Activated T-cell treated with anti-CD3 and anti-CD28 coated beads, Interleukin-2, amount 50 U/mL, for 24 hours (primary cell): Measurements from ENCODE around the gene SLC66A3.

Source experiments
- DNase-seq: peaks from one replicate; pipeline ENCODE4 v3.0.0-alpha.2; 2020
- H3K27ac Mint-ChIP-seq: 2 replicates; pipeline ENCODE4 v1.8.0; 2020; ENCODE audit warnings: mild to moderate bottlenecking, mixed read lengths
- H3K27me3 Mint-ChIP-seq: 2 replicates; pipeline ENCODE4 v1.8.0; 2020; ENCODE audit warnings: mixed read lengths
- H3K36me3 Mint-ChIP-seq: 2 replicates; pipeline ENCODE4 v1.8.0; 2020; ENCODE audit warnings: low read depth, mixed read lengths
- H3K4me1 Mint-ChIP-seq: 2 replicates; pipeline ENCODE4 v1.8.0; 2020; ENCODE audit warnings: low read depth, mixed read lengths
- H3K4me3 Mint-ChIP-seq: 2 replicates; pipeline ENCODE4 v1.8.0; 2020; ENCODE audit warnings: mild to moderate bottlenecking, moderate library complexity, mixed read lengths
- H3K9me3 Mint-ChIP-seq: 2 replicates; pipeline ENCODE4 v1.8.0; 2020; ENCODE audit warnings: mixed read lengths

SLC66A3 gene

GRCh38 chr2:11155381-11156035, at the start of gene SLC66A3:
Gene SLC66A3, plus strand, starts transcription at chr2:11155467. Its CDS starts 80 bp downstream, at chr2:11155547.
- Mint-ChIP-seq H3K4me3 (peak within 1 kb of the TSS; percentile 75), H3K4me1 (peaks cover 18% of the 10 kb centered on the region), H3K36me3 (no peaks in the 10 kb centered on the region), H3K27ac (peak within 1 kb of the TSS; percentile 87), H3K9me3 (no peaks in the 10 kb centered on the region), H3K27me3 (no peaks in the 10 kb centered on the region)
- DNase-seq = no peak

- DNase-seq = no peak
- no peak overlapping the region for H3K4me3 Mint-ChIP-seq
- H3K4me1 Mint-ChIP-seq = peaks cover 17% of the 10 kb centered on the region
- no peaks in the 10 kb centered on the region for H3K27me3 Mint-ChIP-seq
- no peaks in the 10 kb centered on the region for H3K9me3 Mint-ChIP-seq
- H3K36me3 Mint-ChIP-seq = no peaks in the 10 kb centered on the region
- H3K27ac Mint-ChIP-seq = no peak overlapping the region
These were observed 46.3 kb upstream of the SLC66A3 start for GRCh38 chr2:11109002-11109401.

GRCh38 chr2:11112870-11113428, 42.3 kb upstream of the SLC66A3 start:
- Mint-ChIP-seq H3K4me3 (no peak overlapping the region), H3K9me3 (no peaks in the 10 kb centered on the region), H3K4me1 (no peaks in the 10 kb centered on the region), H3K27me3 (no peaks in the 10 kb centered on the region), H3K36me3 (no peaks in the 10 kb centered on the region), H3K27ac (no peak overlapping the region)
- no peak for DNase-seq

- Mint-ChIP-seq H3K4me3 (no peak overlapping the region), H3K4me1 (peaks cover 2% of the 10 kb centered on the region), H3K9me3 (no peaks in the 10 kb centered on the region), H3K27me3 (no peaks in the 10 kb centered on the region), H3K27ac (no peak overlapping the region), H3K36me3 (no peaks in the 10 kb centered on the region)
- no peak for DNase-seq
These were observed 37.5 kb upstream of the SLC66A3 start for GRCh38 chr2:11117776-11118175.

- no peak for DNase-seq
- no peak overlapping the region for H3K27ac Mint-ChIP-seq
- H3K27me3 Mint-ChIP-seq = no peaks in the 10 kb centered on the region
- H3K4me1 Mint-ChIP-seq = peaks cover 2% of the 10 kb centered on the region
- H3K36me3 Mint-ChIP-seq = no peaks in the 10 kb centered on the region
- no peaks in the 10 kb centered on the region for H3K9me3 Mint-ChIP-seq
- no peak overlapping the region for H3K4me3 Mint-ChIP-seq
These were observed 36.5 kb upstream of the SLC66A3 start for GRCh38 chr2:11118761-11119160.

GRCh38 chr2:11121099-11121822, 34.0 kb upstream of the SLC66A3 start:
- H3K27me3 Mint-ChIP-seq = no peaks in the 10 kb centered on the region
- H3K36me3 Mint-ChIP-seq = no peaks in the 10 kb centered on the region
- DNase-seq = no peak
- no peak overlapping the region for H3K27ac Mint-ChIP-seq
- peaks cover 2% of the 10 kb centered on the region for H3K4me1 Mint-ChIP-seq
- no peak overlapping the region for H3K4me3 Mint-ChIP-seq
- H3K9me3 Mint-ChIP-seq = no peaks in the 10 kb centered on the region

GRCh38 chr2:11121823-11122155, 33.5 kb upstream of the SLC66A3 start:
- H3K4me1 Mint-ChIP-seq = peaks cover 2% of the 10 kb centered on the region
- no peak overlapping the region for H3K4me3 Mint-ChIP-seq
- H3K9me3 Mint-ChIP-seq = no peaks in the 10 kb centered on the region
- H3K36me3 Mint-ChIP-seq = no peaks in the 10 kb centered on the region
- DNase-seq = no peak
- no peak overlapping the region for H3K27ac Mint-ChIP-seq
- H3K27me3 Mint-ChIP-seq = no peaks in the 10 kb centered on the region

GRCh38 chr2:11122380-11122779, 32.9 kb upstream of the SLC66A3 start:
- H3K9me3 Mint-ChIP-seq = no peaks in the 10 kb centered on the region
- no peaks in the 10 kb centered on the region for H3K27me3 Mint-ChIP-seq
- no peak overlapping the region for H3K27ac Mint-ChIP-seq
- no peaks in the 10 kb centered on the region for H3K36me3 Mint-ChIP-seq
- DNase-seq = no peak
- H3K4me1 Mint-ChIP-seq = peaks cover 2% of the 10 kb centered on the region
- H3K4me3 Mint-ChIP-seq = no peak overlapping the region

GRCh38 chr2:11123001-11123809, 32.1 kb upstream of the SLC66A3 start:
- Mint-ChIP-seq H3K4me1 (peaks cover 2% of the 10 kb centered on the region), H3K9me3 (no peaks in the 10 kb centered on the region), H3K36me3 (no peaks in the 10 kb centered on the region), H3K4me3 (no peak overlapping the region), H3K27ac (no peak overlapping the region), H3K27me3 (no peaks in the 10 kb centered on the region)
- no peak for DNase-seq

- Mint-ChIP-seq H3K9me3 (no peaks in the 10 kb centered on the region), H3K4me3 (no peak overlapping the region), H3K4me1 (peaks cover 5% of the 10 kb centered on the region), H3K27me3 (no peaks in the 10 kb centered on the region), H3K27ac (no peak overlapping the region), H3K36me3 (no peaks in the 10 kb centered on the region)
- peak; percentile 85 for DNase-seq
These were observed 31.2 kb upstream of the SLC66A3 start for GRCh38 chr2:11123856-11124759.

- H3K4me3 Mint-ChIP-seq = no peak overlapping the region
These were observed 30.6 kb upstream of the SLC66A3 start for GRCh38 chr2:11124760-11125068.

GRCh38 chr2:11127761-11128160, 27.5 kb upstream of the SLC66A3 start:
- H3K27ac Mint-ChIP-seq = no peak overlapping the region
- no peaks in the 10 kb centered on the region for H3K27me3 Mint-ChIP-seq
- no peak for DNase-seq
- no peaks in the 10 kb centered on the region for H3K36me3 Mint-ChIP-seq
- H3K4me1 Mint-ChIP-seq = peaks cover 28% of the 10 kb centered on the region
- no peaks in the 10 kb centered on the region for H3K9me3 Mint-ChIP-seq
- no peak overlapping the region for H3K4me3 Mint-ChIP-seq

More at GRCh38 chr2:11124760-11125068, 30.6 kb upstream of the SLC66A3 start:
- Mint-ChIP-seq H3K9me3 (no peaks in the 10 kb centered on the region), H3K4me1 (peaks cover 8% of the 10 kb centered on the region), H3K27me3 (no peaks in the 10 kb centered on the region), H3K27ac (no peak overlapping the region), H3K36me3 (no peaks in the 10 kb centered on the region)
- no peak for DNase-seq

- no peaks in the 10 kb centered on the region for H3K36me3 Mint-ChIP-seq
- peaks cover 32% of the 10 kb centered on the region for H3K4me1 Mint-ChIP-seq
- no peak overlapping the region for H3K27ac Mint-ChIP-seq
- H3K27me3 Mint-ChIP-seq = no peaks in the 10 kb centered on the region
- no peak overlapping the region for H3K4me3 Mint-ChIP-seq
- no peak for DNase-seq
- H3K9me3 Mint-ChIP-seq = no peaks in the 10 kb centered on the region
These were observed 26.9 kb upstream of the SLC66A3 start for GRCh38 chr2:11128243-11128951.
